C4-2B (cell line): ENCODE data around the gene EHHADH.

Experiments used
- ZFX ChIP-seq: fragments of 450-650 bp; IDR thresholded peaks from 2 replicates; pipeline ENCODE4 v1.6.1; 2017
- TF ChIP-seq, protein P1 (sequence below): fragments of 450-650 bp; conservative IDR thresholded peaks from 2 replicates; pipeline ENCODE4 v1.5.1; 2017; ENCODE audit warnings: mild to moderate bottlenecking

DNA sequence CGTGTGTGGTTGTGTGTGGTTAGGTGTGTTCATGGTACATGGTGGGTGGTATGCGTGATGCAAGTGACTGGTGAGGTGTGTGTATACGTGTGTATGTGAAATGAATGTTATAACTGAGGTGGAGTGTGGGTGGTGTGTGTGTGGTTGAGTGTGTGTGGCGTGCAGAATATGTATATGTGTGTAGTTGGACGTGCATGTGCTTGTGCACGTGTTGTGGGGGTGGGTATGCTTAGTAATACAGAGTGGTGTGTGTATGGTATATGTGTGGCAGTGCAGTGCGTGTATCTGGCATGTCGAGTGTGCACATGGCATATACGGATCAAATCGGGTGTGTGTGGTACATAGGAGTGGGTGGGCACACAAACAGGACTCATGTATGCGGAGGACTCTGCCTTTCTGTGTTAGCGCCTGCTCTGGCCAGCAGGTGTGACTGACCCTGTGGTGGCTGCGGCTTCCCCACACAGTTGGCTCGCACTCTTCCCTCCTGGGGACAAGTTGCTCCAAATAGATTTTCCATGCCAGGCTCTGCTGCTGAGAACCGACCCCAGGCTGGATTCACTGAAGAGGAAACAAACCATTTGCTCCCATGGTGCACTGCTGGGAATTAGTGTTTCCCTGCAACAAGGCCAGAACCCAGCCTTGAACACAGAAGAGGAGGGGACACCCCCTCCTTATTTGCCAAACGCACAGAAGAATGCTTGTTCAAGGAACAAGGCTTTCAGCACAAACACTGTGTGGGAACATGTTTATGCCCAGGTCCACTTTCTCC, 99.8 kb downstream of the EHHADH start:
- TF ChIP-seq, protein P1, sequence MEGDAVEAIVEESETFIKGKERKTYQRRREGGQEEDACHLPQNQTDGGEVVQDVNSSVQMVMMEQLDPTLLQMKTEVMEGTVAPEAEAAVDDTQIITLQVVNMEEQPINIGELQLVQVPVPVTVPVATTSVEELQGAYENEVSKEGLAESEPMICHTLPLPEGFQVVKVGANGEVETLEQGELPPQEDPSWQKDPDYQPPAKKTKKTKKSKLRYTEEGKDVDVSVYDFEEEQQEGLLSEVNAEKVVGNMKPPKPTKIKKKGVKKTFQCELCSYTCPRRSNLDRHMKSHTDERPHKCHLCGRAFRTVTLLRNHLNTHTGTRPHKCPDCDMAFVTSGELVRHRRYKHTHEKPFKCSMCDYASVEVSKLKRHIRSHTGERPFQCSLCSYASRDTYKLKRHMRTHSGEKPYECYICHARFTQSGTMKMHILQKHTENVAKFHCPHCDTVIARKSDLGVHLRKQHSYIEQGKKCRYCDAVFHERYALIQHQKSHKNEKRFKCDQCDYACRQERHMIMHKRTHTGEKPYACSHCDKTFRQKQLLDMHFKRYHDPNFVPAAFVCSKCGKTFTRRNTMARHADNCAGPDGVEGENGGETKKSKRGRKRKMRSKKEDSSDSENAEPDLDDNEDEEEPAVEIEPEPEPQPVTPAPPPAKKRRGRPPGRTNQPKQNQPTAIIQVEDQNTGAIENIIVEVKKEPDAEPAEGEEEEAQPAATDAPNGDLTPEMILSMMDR = no peak
- no peak for TF ChIP-seq ZFX
